ENCODE measurements around the gene ZNRF3. TPM values are rescaled to one million over a fixed set of nuclear protein-coding genes. Genes with fewer than 3 reads are reported as not detected.

Gene ZNRF3
- total and polyA plus RNA-seq, 8 donors, result 2.4 to 6.8 (median 3.9) TPM

GRCh38 chr22:29009148-29009547 is 125.8 kb downstream of the ZNRF3 start:
- intact Hi-C loops (cut with DNase I), result no loop called here
- peaks cover 4 to 18% (median 14%) of the 10 kb centered on the region in 3 donors for H3K4me1 ChIP-seq
- 92 to 93% methylated on average over 5 of the region's 5 CpGs for WGBS, 2 donors
- H3K4me3 ChIP-seq, result no peak overlapping the region
- DNase-seq (no peak), FAIRE-seq (no peak), ATAC-seq (no peak)
- no peaks in the 10 kb centered on the region for H3K9me3 ChIP-seq
- TF ChIP-seq, protein P1, sequence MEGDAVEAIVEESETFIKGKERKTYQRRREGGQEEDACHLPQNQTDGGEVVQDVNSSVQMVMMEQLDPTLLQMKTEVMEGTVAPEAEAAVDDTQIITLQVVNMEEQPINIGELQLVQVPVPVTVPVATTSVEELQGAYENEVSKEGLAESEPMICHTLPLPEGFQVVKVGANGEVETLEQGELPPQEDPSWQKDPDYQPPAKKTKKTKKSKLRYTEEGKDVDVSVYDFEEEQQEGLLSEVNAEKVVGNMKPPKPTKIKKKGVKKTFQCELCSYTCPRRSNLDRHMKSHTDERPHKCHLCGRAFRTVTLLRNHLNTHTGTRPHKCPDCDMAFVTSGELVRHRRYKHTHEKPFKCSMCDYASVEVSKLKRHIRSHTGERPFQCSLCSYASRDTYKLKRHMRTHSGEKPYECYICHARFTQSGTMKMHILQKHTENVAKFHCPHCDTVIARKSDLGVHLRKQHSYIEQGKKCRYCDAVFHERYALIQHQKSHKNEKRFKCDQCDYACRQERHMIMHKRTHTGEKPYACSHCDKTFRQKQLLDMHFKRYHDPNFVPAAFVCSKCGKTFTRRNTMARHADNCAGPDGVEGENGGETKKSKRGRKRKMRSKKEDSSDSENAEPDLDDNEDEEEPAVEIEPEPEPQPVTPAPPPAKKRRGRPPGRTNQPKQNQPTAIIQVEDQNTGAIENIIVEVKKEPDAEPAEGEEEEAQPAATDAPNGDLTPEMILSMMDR (IDR thresholded peaks at IDR 0.05), result no peak
- no peak overlapping the region for H3K27ac ChIP-seq
- no peaks in the 10 kb centered on the region for H3K36me3 ChIP-seq
- no peaks in the 10 kb centered on the region for H3K27me3 ChIP-seq

DNA sequence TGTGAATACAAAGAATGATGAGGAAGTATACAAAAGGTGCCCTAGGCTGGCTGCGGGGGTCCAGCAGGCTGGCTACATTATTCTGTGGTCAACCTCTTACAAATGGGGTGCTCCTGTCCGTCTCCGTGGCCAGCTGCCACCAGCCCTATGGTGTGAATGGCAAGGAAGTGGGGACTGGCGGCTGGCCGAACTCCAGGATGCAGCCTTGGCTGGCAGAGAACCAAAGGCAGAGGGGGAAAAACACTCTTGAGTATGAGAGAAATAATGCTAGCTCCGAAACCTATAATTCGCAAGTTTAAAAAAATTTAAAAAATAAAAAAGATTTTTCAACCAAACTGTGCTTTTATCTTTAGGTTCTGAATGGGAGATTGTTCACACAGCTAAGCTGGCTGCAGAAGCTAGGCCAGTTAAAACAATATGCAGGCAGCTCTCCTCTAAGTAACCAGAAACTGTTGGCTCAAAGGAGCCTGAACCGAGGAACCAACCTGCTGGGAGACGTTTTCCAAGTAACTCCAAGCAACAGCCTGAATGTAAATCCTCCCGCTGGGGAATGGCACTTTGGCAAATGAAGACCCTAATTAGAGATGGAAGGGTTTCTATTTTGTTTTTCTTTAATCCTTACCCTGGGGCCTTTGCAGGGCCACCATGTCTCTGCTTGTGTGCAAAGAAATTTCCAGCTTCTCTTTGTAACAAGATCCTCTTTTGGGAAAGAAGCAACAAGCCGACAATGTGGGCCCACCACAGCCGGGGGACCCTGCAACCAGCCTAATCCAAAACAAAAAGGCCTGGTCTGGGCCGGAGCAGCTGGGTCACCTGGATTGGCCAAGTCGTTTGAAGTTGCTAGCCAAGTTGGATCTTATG is 128.1 kb downstream of the ZNRF3 start:
- Histone ChIP-seq H3K36me3 (no peaks in the 10 kb centered on the region), H3K4me3 (no peak overlapping the region), H3K27me3 (no peaks in the 10 kb centered on the region), H3K4me1 (peaks cover 0 to 7% (median 4%) of the 10 kb centered on the region in 3 donors), H3K27ac (no peak overlapping the region), H3K9me3 (no peaks in the 10 kb centered on the region)
- ATAC-seq (peak in 3 of 4 donors; percentile 38 to 65 (median 41)), FAIRE-seq (no peak), DNase-seq (peak in 2 of 6 donors; percentile 34 to 50)
- 58 to 66% methylated on average over 14 of the region's 14 CpGs for WGBS, 2 donors
- TF ChIP-seq, protein P1 (IDR thresholded peaks at IDR 0.05), result no peak
- intact Hi-C loops (cut with DNase I), result no loop called here

DNA sequence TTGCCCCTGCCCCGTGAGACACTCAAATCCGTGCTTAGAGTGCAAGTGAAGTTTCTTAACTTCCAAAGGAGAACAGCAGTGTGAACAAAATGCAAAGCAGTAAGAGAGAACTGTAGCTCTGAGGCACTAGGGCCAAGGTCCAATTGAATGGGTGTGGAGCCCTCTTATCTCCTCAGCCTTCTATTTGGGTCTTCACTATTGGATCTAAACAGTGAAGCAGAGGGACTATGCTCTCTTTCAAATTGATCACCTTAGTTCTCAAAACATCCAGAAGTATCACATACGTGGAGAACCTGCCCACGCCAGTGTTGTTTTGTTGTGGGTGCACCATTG is 128.7 kb downstream of the ZNRF3 start:
- FAIRE-seq (no peak), DNase-seq (no peak), ATAC-seq (no peak)
- Histone ChIP-seq H3K36me3 (no peaks in the 10 kb centered on the region), H3K9me3 (no peaks in the 10 kb centered on the region), H3K4me3 (no peak overlapping the region), H3K4me1 (peaks cover 0 to 13% (median 9%) of the 10 kb centered on the region in 3 donors), H3K27ac (no peak overlapping the region), H3K27me3 (no peaks in the 10 kb centered on the region)
- 91 to 92% methylated on average over 4 of the region's 4 CpGs for WGBS, 2 donors
- intact Hi-C loops (cut with DNase I), result no loop called here
- TF ChIP-seq, protein P1 (IDR thresholded peaks at IDR 0.05), result no peak

- no peak for ATAC-seq
- WGBS, 2 donors, result 91 to 93% methylated on average over 4 of the region's 4 CpGs
- Histone ChIP-seq H3K36me3 (no peaks in the 10 kb centered on the region), H3K4me3 (no peak overlapping the region), H3K9me3 (no peaks in the 10 kb centered on the region), H3K27me3 (no peaks in the 10 kb centered on the region), H3K27ac (no peak overlapping the region), H3K4me1 (peaks cover 0 to 14% (median 9%) of the 10 kb centered on the region in 3 donors)
- TF ChIP-seq, protein P1 (IDR thresholded peaks at IDR 0.05), result no peak
- no peak for DNase-seq
- intact Hi-C loops (cut with DNase I), result no loop called here
- no peak for FAIRE-seq
Measured at GRCh38 chr22:29012952-29013351, 129.6 kb downstream of the ZNRF3 start.

DNA sequence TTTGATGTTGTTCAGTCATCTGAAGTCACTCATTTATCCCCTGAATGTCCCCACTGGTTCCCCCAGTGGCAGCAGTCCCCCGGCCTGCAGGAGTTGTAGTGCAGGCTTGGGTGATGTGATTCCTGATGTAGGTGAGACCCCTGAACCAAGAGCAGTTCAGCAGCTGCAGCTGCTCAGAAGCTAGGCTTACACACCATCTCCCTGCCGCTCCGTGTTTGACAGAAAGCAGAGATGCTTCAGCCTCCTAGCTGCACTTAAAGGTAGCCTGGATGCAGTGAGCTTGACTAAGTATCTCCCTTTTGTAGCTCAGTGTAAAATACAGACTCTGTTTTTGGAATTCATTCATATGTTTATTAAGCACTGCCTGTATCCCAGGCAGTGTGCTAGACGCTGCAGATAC is 130.9 kb downstream of the ZNRF3 start:
- TF ChIP-seq, protein P1 (IDR thresholded peaks at IDR 0.05), result no peak

More for the DNA sequence above, 130.9 kb downstream of the ZNRF3 start:
- 91 to 94% methylated on average over 4 of the region's 4 CpGs for WGBS, 2 donors
- Histone ChIP-seq H3K9me3 (no peaks in the 10 kb centered on the region), H3K4me3 (no peak overlapping the region), H3K27me3 (no peaks in the 10 kb centered on the region), H3K36me3 (no peaks in the 10 kb centered on the region), H3K4me1 (peaks cover 0 to 14% (median 9%) of the 10 kb centered on the region in 3 donors), H3K27ac (no peak overlapping the region)
- no peak for FAIRE-seq
- no peak for ATAC-seq
- DNase-seq, result no peak
- intact Hi-C loops (cut with DNase I), result no loop called here
